ENCODE data around the gene TFDP2. TPM values are rescaled to one million over a fixed set of nuclear protein-coding genes. Genes with fewer than 3 reads are reported as not detected.

TFDP2 gene
- total RNA-seq, 2 experiments from 2014 or later, result 99.9 to 169 TPM

GRCh38 chr3:142168514-142168913 lies 19.2 kb upstream of the TFDP2 start:
- Histone ChIP-seq H3K79me2 (ENCODE audit: insufficient read depth, low read depth, low read length) (no peaks in the 10 kb centered on the region), H2AFZ (ENCODE audit: low read length) (no peak overlapping the region), H3K9me3 (ENCODE audit: low read length) (no peaks in the 10 kb centered on the region), H3K4me3 (ENCODE audit: low read depth, low read length, poor library complexity, severe bottlenecking) (no peak overlapping the region), H3K27ac (ENCODE audit: low read depth, low read length, poor library complexity, severe bottlenecking) (no peak overlapping the region), H4K20me1 (ENCODE audit: insufficient read depth, low read length) (no peaks in the 10 kb centered on the region), H3K36me3 (ENCODE audit: insufficient read depth, low read length) (peaks cover 21% of the 10 kb centered on the region; the same call in 1 of the 2 replicates), H3K4me1 (ENCODE audit: insufficient read depth, low read length, poor library complexity, severe bottlenecking) (no peaks in the 10 kb centered on the region), H3K4me2 (ENCODE audit: low read length) (no peak overlapping the region), H3K9me2 (ENCODE audit: insufficient read depth, low read length) (no peaks in the 10 kb centered on the region)
- no peak for DNase-seq (ENCODE audit: low spot score)
- POLR2A ChIA-PET, result no interaction called here
- BruUV-seq (replicated peaks), result no TSS peak
- TF ChIP-seq EZH2phosphoT487 (IDR thresholded peaks at IDR 0.05; ENCODE audit: borderline replicate concordance, low read depth, low read length) (no peak), CTCF (conservative IDR thresholded peaks at IDR 0.05; ENCODE audit: low read length) (no peak)
- CTCF ChIA-PET (ENCODE audit: unreplicated experiment), result interaction anchor here (0.5 kb wide), 1 partner anchor 12 kb away, joined by 3 read pairs; no protein-coding TSS in a partner anchor
- intact Hi-C loops (cut with micrococcal nuclease; ENCODE audit: unreplicated experiment), result no loop called here

- Histone ChIP-seq H3K4me3 (ENCODE audit: low read depth, low read length, poor library complexity, severe bottlenecking) (no peak overlapping the region), H2AFZ (ENCODE audit: low read length) (no peak overlapping the region), H3K9me3 (ENCODE audit: low read length) (no peaks in the 10 kb centered on the region), H3K4me1 (ENCODE audit: insufficient read depth, low read length, poor library complexity, severe bottlenecking) (no peaks in the 10 kb centered on the region), H4K20me1 (ENCODE audit: insufficient read depth, low read length) (no peaks in the 10 kb centered on the region), H3K4me2 (ENCODE audit: low read length) (no peak overlapping the region), H3K9me2 (ENCODE audit: insufficient read depth, low read length) (no peaks in the 10 kb centered on the region), H3K27ac (ENCODE audit: low read depth, low read length, poor library complexity, severe bottlenecking) (no peak overlapping the region), H3K79me2 (ENCODE audit: insufficient read depth, low read depth, low read length) (no peaks in the 10 kb centered on the region), H3K36me3 (ENCODE audit: insufficient read depth, low read length) (peaks cover 15% of the 10 kb centered on the region; the same call in 1 of the 2 replicates)
- TF ChIP-seq CTCF (conservative IDR thresholded peaks at IDR 0.05; ENCODE audit: low read length) (no peak), EZH2phosphoT487 (IDR thresholded peaks at IDR 0.05; ENCODE audit: borderline replicate concordance, low read depth, low read length) (no peak)
- intact Hi-C loops (cut with micrococcal nuclease; ENCODE audit: unreplicated experiment), result no loop called here
- DNase-seq (ENCODE audit: low spot score), result no peak
- BruUV-seq (replicated peaks), result TSS peak; percentile 39
- ChIA-PET CTCF (ENCODE audit: unreplicated experiment) (no interaction called here), POLR2A (interaction anchor here (0.6 to 1.5 kb wide), 9 partner anchors 9 to 77 kb away, joined by 3 to 4 read pairs (median 3); partner anchors contain the start of gene TFDP2)
Measured at GRCh38 chr3:142165194-142165593, 15.8 kb upstream of the TFDP2 start.

GRCh38 chr3:142159083-142159740 lies 9.9 kb upstream of the TFDP2 start:
- intact Hi-C loops (cut with micrococcal nuclease; ENCODE audit: unreplicated experiment), result no loop called here
- Histone ChIP-seq H3K4me3 (ENCODE audit: low read depth, low read length, poor library complexity, severe bottlenecking) (no peak overlapping the region), H3K4me2 (ENCODE audit: low read length) (no peak overlapping the region), H3K9me3 (ENCODE audit: low read length) (no peaks in the 10 kb centered on the region), H2AFZ (ENCODE audit: low read length) (no peak overlapping the region), H3K36me3 (ENCODE audit: insufficient read depth, low read length) (no peaks in the 10 kb centered on the region), H3K9me2 (ENCODE audit: insufficient read depth, low read length) (no peaks in the 10 kb centered on the region), H3K79me2 (ENCODE audit: insufficient read depth, low read depth, low read length) (no peaks in the 10 kb centered on the region), H4K20me1 (ENCODE audit: insufficient read depth, low read length) (no peaks in the 10 kb centered on the region), H3K4me1 (ENCODE audit: insufficient read depth, low read length, poor library complexity, severe bottlenecking) (no peaks in the 10 kb centered on the region), H3K27ac (ENCODE audit: low read depth, low read length, poor library complexity, severe bottlenecking) (no peak overlapping the region)
- ChIA-PET CTCF (ENCODE audit: unreplicated experiment) (no interaction called here), POLR2A (no interaction called here)
- no peak for TF ChIP-seq EZH2phosphoT487 (IDR thresholded peaks at IDR 0.05; ENCODE audit: borderline replicate concordance, low read depth, low read length)
- TF ChIP-seq CTCF (conservative IDR thresholded peaks at IDR 0.05; ENCODE audit: low read length), result no peak
- BruUV-seq (replicated peaks), result no TSS peak
- DNase-seq (ENCODE audit: low spot score), result no peak
